ENCODE measurements around the gene MORF4L1. TPM values are rescaled to one million over a fixed set of nuclear protein-coding genes. Genes with fewer than 3 reads are reported as not detected.
A peak's percentile ranks its signal among the peaks of the same experiment; 100 is the strongest.

MORF4L1 gene
- total and polyA plus RNA-seq, 8 donors, result 78.8 to 545 (median 267) TPM

- Histone ChIP-seq H3K27ac (peak overlapping the region in 1 of 5 donors; percentile 1), H3K36me3 (peaks cover 32 to 99% (median 95%) of the 10 kb centered on the region in 4 donors)
Measured at GRCh38 chr15:78909791-78910228, 37.1 kb downstream of the MORF4L1 start.

GRCh38 chr15:78910271-78910670 lies 37.6 kb downstream of the MORF4L1 start:
- H3K27me3 ChIP-seq, result no peaks in the 10 kb centered on the region
- H3K9me3 ChIP-seq, result no peaks in the 10 kb centered on the region
- H3K4me1 ChIP-seq, result peaks cover 11 to 94% (median 43%) of the 10 kb centered on the region in 4 donors
- TF ChIP-seq EP300 (IDR thresholded peaks at IDR 0.05) (no peak), CTCF (IDR thresholded peaks at IDR 0.05) (no peak), POLR2AphosphoS5 (IDR thresholded peaks at IDR 0.05) (no peak), POLR2A (IDR thresholded peaks at IDR 0.05) (no peak)
- intact Hi-C loops (cut with DNase I; ENCODE audit: low total_unique reads), result loop anchor here (10.0 kb wide), 1 partner anchor 65 kb away; no protein-coding TSS in a partner anchor
- H3K4me3 ChIP-seq, result no peak overlapping the region
- no peak for DNase-seq
- WGBS, 5 donors, result 74 to 86% (median 77%) methylated on average over 7 of the region's 7 CpGs
- H3K27ac ChIP-seq, result no peak overlapping the region
- H3K36me3 ChIP-seq, result peaks cover 31 to 99% (median 95%) of the 10 kb centered on the region in 4 donors

More at GRCh38 chr15:78909791-78910228, 37.1 kb downstream of the MORF4L1 start:
- intact Hi-C loops (cut with DNase I; ENCODE audit: low total_unique reads), result loop anchor here (5.0 to 10.0 kb wide), 2 partner anchors 65 to 272 kb away; no protein-coding TSS in a partner anchor
- H3K27me3 ChIP-seq, result no peaks in the 10 kb centered on the region
- peaks cover 10 to 94% (median 39%) of the 10 kb centered on the region in 4 donors for H3K4me1 ChIP-seq
- no peak overlapping the region for H3K4me3 ChIP-seq
- H3K9me3 ChIP-seq, result no peaks in the 10 kb centered on the region
- DNase-seq, result peak in 1 of 2 donors; percentile 78
- 52 to 60% (median 55%) methylated on average over 5 of the region's 5 CpGs for WGBS, 5 donors
- TF ChIP-seq POLR2A (IDR thresholded peaks at IDR 0.05), result no peak
- peak in 1 of 3 donors; percentile 42 for TF ChIP-seq POLR2AphosphoS5 (IDR thresholded peaks at IDR 0.05)
- TF ChIP-seq EP300 (IDR thresholded peaks at IDR 0.05), result no peak
- peak in 5 of 7 experiments; percentile 30 to 67 (median 62) for TF ChIP-seq CTCF (IDR thresholded peaks at IDR 0.05)

GRCh38 chr15:78912316-78912715 lies 39.6 kb downstream of the MORF4L1 start:
- H3K4me1 ChIP-seq, result peaks cover 11 to 94% (median 42%) of the 10 kb centered on the region in 4 donors
- TF ChIP-seq CTCF (IDR thresholded peaks at IDR 0.05) (no peak), POLR2AphosphoS5 (IDR thresholded peaks at IDR 0.05) (no peak)

GRCh38 chr15:78913012-78913411 lies 40.3 kb downstream of the MORF4L1 start:
- intact Hi-C loops (cut with DNase I; ENCODE audit: low total_unique reads), result loop anchor here (10.0 kb wide), 1 partner anchor 62 kb away; no protein-coding TSS in a partner anchor
- Histone ChIP-seq H3K9me3 (no peaks in the 10 kb centered on the region), H3K4me1 (peaks cover 11 to 94% (median 45%) of the 10 kb centered on the region in 4 donors), H3K4me3 (no peak overlapping the region), H3K36me3 (peaks cover 17 to 82% (median 78%) of the 10 kb centered on the region in 4 donors), H3K27me3 (no peaks in the 10 kb centered on the region), H3K27ac (peak overlapping the region in 2 of 5 donors; percentile 70 to 80)
- 69 to 90% (median 80%) methylated on average over 3 of the region's 3 CpGs for WGBS, 5 donors
- DNase-seq, result no peak
- no peak for TF ChIP-seq POLR2A (IDR thresholded peaks at IDR 0.05)
- no peak for TF ChIP-seq CTCF (IDR thresholded peaks at IDR 0.05)
- TF ChIP-seq EP300 (IDR thresholded peaks at IDR 0.05), result no peak
- TF ChIP-seq POLR2AphosphoS5 (IDR thresholded peaks at IDR 0.05), result no peak

More at GRCh38 chr15:78912316-78912715, 39.6 kb downstream of the MORF4L1 start:
- intact Hi-C loops (cut with DNase I; ENCODE audit: low total_unique reads), result loop anchor here (10.0 kb wide), 1 partner anchor 62 kb away; no protein-coding TSS in a partner anchor
- Histone ChIP-seq H3K4me3 (no peak overlapping the region), H3K9me3 (no peaks in the 10 kb centered on the region), H3K36me3 (peaks cover 20 to 85% (median 80%) of the 10 kb centered on the region in 4 donors), H3K27me3 (no peaks in the 10 kb centered on the region), H3K27ac (no peak overlapping the region)
- WGBS, 5 donors, result 61 to 80% (median 69%) methylated on average over 2 of the region's 2 CpGs
- no peak for DNase-seq

All from stomach (tissue), 9 donors.